ENCODE results near the gene FAAH2. TPM values are rescaled to one million over a fixed set of nuclear protein-coding genes. Genes with fewer than 3 reads are reported as not detected.

FAAH2 gene
- total and polyA plus RNA-seq, 2 donors (not counting 3 experiments of a cell fraction or from before 2014, with no cell fraction given), result 0.06 to 0.15 TPM

- Histone ChIP-seq H4K20me1 (replicated peaks; ENCODE audit: control insufficient read depth, extremely low read depth, insufficient read depth, low read length) (no peaks in the 10 kb centered on the region), H3K36me3 (ENCODE audit: control insufficient read depth in 2 of 2, extremely low read depth in 1 of 2, insufficient read depth in 2 of 2, low read length in 2 of 2) (no peaks in the 10 kb centered on the region), H2AFZ (ENCODE audit: low read depth, low read length) (no peak overlapping the region), H3K27me3 (ENCODE audit: control insufficient read depth in 2 of 2, insufficient read depth in 2 of 2, low read length in 2 of 2) (no peaks in the 10 kb centered on the region), H3K79me2 (ENCODE audit: control insufficient read depth, insufficient read depth, low read length) (no peaks in the 10 kb centered on the region), H3K4me1 (ENCODE audit: control insufficient read depth, extremely low read depth, insufficient read depth, low read length) (no peaks in the 10 kb centered on the region), H3K4me2 (ENCODE audit: insufficient read depth, low read length) (no peak overlapping the region), H3K27ac (ENCODE audit: insufficient read depth, low read depth, low read length) (no peak overlapping the region), H3K9ac (replicated peaks; ENCODE audit: extremely low read depth, insufficient read depth, low read length) (no peak overlapping the region), H3K9me1 (replicated peaks; ENCODE audit: control insufficient read depth, extremely low read depth, insufficient read depth, low read length) (no peaks in the 10 kb centered on the region), H3K9me3 (replicated peaks; ENCODE audit: control insufficient read depth, insufficient read depth, low read length) (no peaks in the 10 kb centered on the region), H3K4me3 (replicated peaks in 1 of 3; ENCODE audit: insufficient read depth in 1 of 3, low read depth in 1 of 3, low read length in 3 of 3) (no peak overlapping the region)
- ChIA-PET POLR2A (no interaction called here), CTCF (no interaction called here)
- dilution Hi-C loops (cut with MboI; ENCODE audit: extremely low pct_ligation_motif_present, low sequenced_read_pairs), result no loop called here
- no peak for TF ChIP-seq POLR2AphosphoS5 (IDR thresholded peaks at IDR 0.05; ENCODE audit: insufficient read depth, low read depth, low read length)
- TF ChIP-seq GATA2 (IDR thresholded peaks at IDR 0.05; ENCODE audit: insufficient read depth, insufficient read length, low read depth, low read length), result no peak
- TF ChIP-seq, protein P1, sequence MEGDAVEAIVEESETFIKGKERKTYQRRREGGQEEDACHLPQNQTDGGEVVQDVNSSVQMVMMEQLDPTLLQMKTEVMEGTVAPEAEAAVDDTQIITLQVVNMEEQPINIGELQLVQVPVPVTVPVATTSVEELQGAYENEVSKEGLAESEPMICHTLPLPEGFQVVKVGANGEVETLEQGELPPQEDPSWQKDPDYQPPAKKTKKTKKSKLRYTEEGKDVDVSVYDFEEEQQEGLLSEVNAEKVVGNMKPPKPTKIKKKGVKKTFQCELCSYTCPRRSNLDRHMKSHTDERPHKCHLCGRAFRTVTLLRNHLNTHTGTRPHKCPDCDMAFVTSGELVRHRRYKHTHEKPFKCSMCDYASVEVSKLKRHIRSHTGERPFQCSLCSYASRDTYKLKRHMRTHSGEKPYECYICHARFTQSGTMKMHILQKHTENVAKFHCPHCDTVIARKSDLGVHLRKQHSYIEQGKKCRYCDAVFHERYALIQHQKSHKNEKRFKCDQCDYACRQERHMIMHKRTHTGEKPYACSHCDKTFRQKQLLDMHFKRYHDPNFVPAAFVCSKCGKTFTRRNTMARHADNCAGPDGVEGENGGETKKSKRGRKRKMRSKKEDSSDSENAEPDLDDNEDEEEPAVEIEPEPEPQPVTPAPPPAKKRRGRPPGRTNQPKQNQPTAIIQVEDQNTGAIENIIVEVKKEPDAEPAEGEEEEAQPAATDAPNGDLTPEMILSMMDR (IDR thresholded peaks at IDR 0.05; ENCODE audit: extremely low read depth in 1 of 2, insufficient read depth in 1 of 2, low read depth in 1 of 2, low read length in 2 of 2), result no peak
- no TSS peak for BruUV-seq (replicated peaks)
- FAIRE-seq (no peak), DNase-seq (ENCODE audit: low read depth, low spot score) (no peak)
- intact Hi-C loops (cut with micrococcal nuclease), result no loop called here
Observed at GRCh38 chrX:57313583-57314215, 27.2 kb downstream of the FAAH2 start.

DNA sequence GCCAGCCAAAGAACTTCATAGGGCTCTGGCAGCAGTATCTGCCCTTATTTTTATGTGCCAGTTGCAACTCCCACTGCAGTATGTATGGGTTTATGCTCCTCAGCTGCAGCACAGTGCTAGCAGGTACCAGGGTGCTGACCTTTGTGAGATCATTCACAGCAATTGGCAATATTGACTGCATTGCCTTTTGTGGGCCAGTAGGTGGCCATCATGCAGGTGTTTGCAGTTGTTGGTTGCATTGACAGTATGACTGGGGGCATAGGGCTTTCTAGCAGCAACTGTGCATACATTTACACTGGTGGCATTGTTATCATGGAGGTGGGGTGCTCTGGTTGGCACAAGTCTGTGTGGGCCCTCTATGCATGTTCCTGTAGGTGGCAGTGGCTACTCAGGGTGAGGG lies 42.5 kb downstream of the FAAH2 start:
- H3K4me2 ChIP-seq (ENCODE audit: insufficient read depth, low read length), result no peak overlapping the region
- H3K4me1 ChIP-seq (ENCODE audit: control insufficient read depth, extremely low read depth, insufficient read depth, low read length), result no peaks in the 10 kb centered on the region
- no peaks in the 10 kb centered on the region for H3K9me3 ChIP-seq (replicated peaks; ENCODE audit: control insufficient read depth, insufficient read depth, low read length)
- H3K9ac ChIP-seq (replicated peaks; ENCODE audit: extremely low read depth, insufficient read depth, low read length), result no peak overlapping the region
- dilution Hi-C loops (cut with MboI; ENCODE audit: extremely low pct_ligation_motif_present, low sequenced_read_pairs), result no loop called here
- H3K27me3 ChIP-seq (ENCODE audit: control insufficient read depth in 2 of 2, insufficient read depth in 2 of 2, low read length in 2 of 2), result no peaks in the 10 kb centered on the region
- H2AFZ ChIP-seq (ENCODE audit: low read depth, low read length), result no peak overlapping the region
- no TSS peak for BruUV-seq (replicated peaks)
- H3K79me2 ChIP-seq (ENCODE audit: control insufficient read depth, insufficient read depth, low read length), result no peaks in the 10 kb centered on the region
- H3K9me1 ChIP-seq (replicated peaks; ENCODE audit: control insufficient read depth, extremely low read depth, insufficient read depth, low read length), result no peaks in the 10 kb centered on the region
- FAIRE-seq (no peak), DNase-seq (ENCODE audit: low read depth, low spot score) (peak; percentile 13)
- CTCF ChIA-PET, result interaction anchor here (0.6 kb wide), 1 partner anchor 124 kb away, joined by 3 read pairs; no protein-coding TSS in a partner anchor
- H4K20me1 ChIP-seq (replicated peaks; ENCODE audit: control insufficient read depth, extremely low read depth, insufficient read depth, low read length), result no peaks in the 10 kb centered on the region
- TF ChIP-seq, protein P1 (IDR thresholded peaks at IDR 0.05; ENCODE audit: extremely low read depth in 1 of 2, insufficient read depth in 1 of 2, low read depth in 1 of 2, low read length in 2 of 2), result peak; percentile 27 to 52
- TF ChIP-seq FOS (IDR thresholded peaks at IDR 0.05; ENCODE audit: borderline replicate concordance, insufficient read depth, low read length), result no peak
- no peak for TF ChIP-seq JUN (IDR thresholded peaks at IDR 0.05; ENCODE audit: borderline replicate concordance, insufficient read depth, insufficient read length, low read depth)
- TF ChIP-seq, protein P2, sequence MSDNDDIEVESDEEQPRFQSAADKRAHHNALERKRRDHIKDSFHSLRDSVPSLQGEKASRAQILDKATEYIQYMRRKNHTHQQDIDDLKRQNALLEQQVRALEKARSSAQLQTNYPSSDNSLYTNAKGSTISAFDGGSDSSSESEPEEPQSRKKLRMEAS (IDR thresholded peaks at IDR 0.05; ENCODE audit: insufficient read depth, insufficient read length), result no peak
- H3K36me3 ChIP-seq (ENCODE audit: control insufficient read depth in 2 of 2, extremely low read depth in 1 of 2, insufficient read depth in 2 of 2, low read length in 2 of 2), result no peaks in the 10 kb centered on the region
- no peak overlapping the region for H3K4me3 ChIP-seq (replicated peaks in 1 of 3; ENCODE audit: insufficient read depth in 1 of 3, low read depth in 1 of 3, low read length in 3 of 3)
- intact Hi-C loops (cut with micrococcal nuclease), result loop anchor here (1.0 kb wide), 1 partner anchor 125 kb away; no protein-coding TSS in a partner anchor
- POLR2A ChIA-PET, result no interaction called here
- H3K27ac ChIP-seq (ENCODE audit: insufficient read depth, low read depth, low read length), result no peak overlapping the region

All from endothelial cell of umbilical vein (primary cell).